ENCODE measurements around the gene PEMT.

Gene PEMT

DNA sequence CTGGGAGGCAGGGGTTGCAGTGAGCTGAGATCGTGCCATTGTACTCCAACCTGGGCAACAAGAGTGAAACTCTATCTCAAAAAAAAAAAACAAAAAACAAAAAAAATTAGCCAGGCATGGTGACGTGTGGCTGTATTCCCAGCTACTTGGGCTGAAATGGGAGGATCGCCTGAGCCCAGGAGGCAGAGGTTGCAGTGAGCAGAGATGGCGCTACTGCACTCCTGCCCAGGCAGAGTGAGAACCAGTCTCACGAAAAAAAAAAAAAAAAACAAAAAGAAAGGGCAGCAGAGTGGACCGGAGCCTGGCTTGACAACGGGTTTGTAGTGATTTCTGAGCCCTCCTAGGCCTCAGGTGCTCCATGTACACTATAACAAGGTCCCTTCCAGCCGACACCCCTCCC lies 33.1 kb downstream of the PEMT start:
- no peak overlapping the region for H3K27ac ChIP-seq (ENCODE audit: low read length)
- no peaks in the 10 kb centered on the region for H3K4me1 ChIP-seq (ENCODE audit: insufficient read depth, low read length)
- no peaks in the 10 kb centered on the region for H3K36me3 ChIP-seq (ENCODE audit: insufficient read depth, low read depth, low read length)
- no peaks in the 10 kb centered on the region for H3K9me3 ChIP-seq (ENCODE audit: insufficient read depth, low read depth, low read length)
- no peak overlapping the region for H3K9ac ChIP-seq (ENCODE audit: low read depth, low read length)
- H3K4me3 ChIP-seq (ENCODE audit: low read length): no peak overlapping the region
- no peaks in the 10 kb centered on the region for H3K27me3 ChIP-seq (ENCODE audit: insufficient read depth, low read length)

DNA sequence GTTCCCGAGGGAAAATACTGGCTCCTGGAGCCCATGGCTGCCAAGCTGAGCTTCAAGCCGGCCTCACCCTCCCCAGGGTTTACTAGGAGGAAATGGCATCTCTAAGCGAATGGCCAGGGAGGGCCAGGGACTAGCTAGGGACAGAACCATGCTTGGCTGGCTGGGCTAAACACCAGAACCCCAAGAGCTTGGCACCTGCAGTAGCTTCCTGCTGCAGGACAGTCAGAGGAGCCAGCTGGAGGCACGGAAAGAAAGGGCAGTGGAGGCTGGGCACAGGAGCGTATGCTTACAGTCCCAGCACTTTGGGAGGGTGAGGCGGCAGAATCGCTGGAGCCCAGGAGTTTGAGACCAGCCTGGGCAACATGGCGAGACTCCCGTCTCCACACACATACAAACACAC lies 33.7 kb downstream of the PEMT start:
- Histone ChIP-seq H3K27ac (ENCODE audit: low read length) (no peak overlapping the region), H3K4me1 (ENCODE audit: insufficient read depth, low read length) (no peaks in the 10 kb centered on the region), H3K9me3 (ENCODE audit: insufficient read depth, low read depth, low read length) (no peaks in the 10 kb centered on the region), H3K4me3 (ENCODE audit: low read length) (no peak overlapping the region), H3K27me3 (ENCODE audit: insufficient read depth, low read length) (no peaks in the 10 kb centered on the region), H3K36me3 (ENCODE audit: insufficient read depth, low read depth, low read length) (no peaks in the 10 kb centered on the region), H3K9ac (ENCODE audit: low read depth, low read length) (no peak overlapping the region)

DNA sequence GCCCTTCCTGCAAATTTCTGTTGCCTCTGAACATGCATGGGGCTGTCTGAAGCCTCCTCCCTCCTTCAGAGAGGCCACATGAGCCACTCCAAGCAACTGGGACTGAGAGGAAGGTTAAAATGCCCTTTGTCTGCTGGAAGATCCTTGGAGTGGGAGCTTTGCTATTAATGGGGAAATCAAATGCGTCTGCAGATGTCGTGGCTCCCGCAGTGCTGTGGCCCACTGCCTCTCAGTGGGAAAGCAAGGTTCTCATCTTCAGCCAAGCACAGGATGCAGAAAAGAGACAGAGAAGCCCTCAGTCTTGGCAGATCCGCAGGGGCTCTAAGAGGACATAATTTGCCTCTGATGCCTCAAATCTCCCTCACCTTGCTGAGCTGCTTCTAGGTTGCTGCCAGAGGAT lies 34.8 kb downstream of the PEMT start:
- no peaks in the 10 kb centered on the region for H3K36me3 ChIP-seq (ENCODE audit: insufficient read depth, low read depth, low read length)
- H3K27me3 ChIP-seq (ENCODE audit: insufficient read depth, low read length): no peaks in the 10 kb centered on the region
- no peaks in the 10 kb centered on the region for H3K4me1 ChIP-seq (ENCODE audit: insufficient read depth, low read length)
- H3K9me3 ChIP-seq (ENCODE audit: insufficient read depth, low read depth, low read length): no peaks in the 10 kb centered on the region
- H3K27ac ChIP-seq (ENCODE audit: low read length): no peak overlapping the region
- no peak overlapping the region for H3K4me3 ChIP-seq (ENCODE audit: low read length)
- H3K9ac ChIP-seq (ENCODE audit: low read depth, low read length): no peak overlapping the region

DNA sequence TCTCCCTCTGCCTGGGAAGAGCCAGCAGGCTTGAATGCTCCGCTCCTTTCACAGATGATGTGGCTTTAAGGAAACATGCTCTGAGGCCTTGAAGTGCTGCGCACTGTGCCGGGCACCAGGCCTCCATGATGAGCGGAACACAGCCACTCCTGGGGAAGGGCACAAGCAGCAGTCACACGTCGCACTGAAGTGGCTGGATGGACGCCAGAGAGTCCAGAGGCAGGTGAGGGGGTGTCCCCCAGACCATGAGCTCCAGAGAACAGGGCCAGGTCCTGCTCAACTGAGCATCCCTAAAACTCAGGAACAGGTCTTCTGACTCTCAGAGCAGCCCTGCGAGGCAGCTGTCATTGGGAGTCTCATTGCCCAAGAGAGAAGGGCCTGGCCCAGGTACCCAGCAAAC lies 35.6 kb downstream of the PEMT start:
- Histone ChIP-seq H3K9ac (ENCODE audit: low read depth, low read length) (no peak overlapping the region; the same call in 1 of the 2 replicates), H3K27me3 (ENCODE audit: insufficient read depth, low read length) (no peaks in the 10 kb centered on the region), H3K36me3 (ENCODE audit: insufficient read depth, low read depth, low read length) (no peaks in the 10 kb centered on the region), H3K27ac (ENCODE audit: low read length) (no peak overlapping the region), H3K4me3 (ENCODE audit: low read length) (no peak overlapping the region), H3K4me1 (ENCODE audit: insufficient read depth, low read length) (no peaks in the 10 kb centered on the region), H3K9me3 (ENCODE audit: insufficient read depth, low read depth, low read length) (no peaks in the 10 kb centered on the region)

DNA sequence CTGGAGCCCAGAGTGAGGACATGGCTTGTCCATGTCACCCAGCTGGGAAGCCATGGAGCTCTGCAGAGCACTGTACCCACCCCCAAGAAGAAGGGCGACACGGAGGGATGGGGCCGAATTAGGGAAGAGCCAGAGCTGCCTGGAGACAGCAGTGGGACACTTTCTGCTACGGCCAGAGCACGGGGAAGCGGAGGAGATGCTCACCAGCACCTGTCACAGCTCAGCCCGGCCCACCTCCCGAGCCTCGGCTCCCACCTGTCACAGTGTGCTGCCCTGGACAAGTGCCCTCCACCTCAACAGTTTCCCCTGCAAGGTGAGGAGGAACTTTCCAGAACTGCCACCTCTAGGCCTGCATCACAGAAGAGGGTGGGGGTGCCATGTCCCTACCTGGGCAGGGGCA lies 36.4 kb downstream of the PEMT start:
- no peak overlapping the region for H3K27ac ChIP-seq (ENCODE audit: low read length)
- H3K9ac ChIP-seq (ENCODE audit: low read depth, low read length): no peak overlapping the region
- H3K4me3 ChIP-seq (ENCODE audit: low read length): no peak overlapping the region
- no peaks in the 10 kb centered on the region for H3K4me1 ChIP-seq (ENCODE audit: insufficient read depth, low read length)
- no peaks in the 10 kb centered on the region for H3K9me3 ChIP-seq (ENCODE audit: insufficient read depth, low read depth, low read length)
- H3K36me3 ChIP-seq (ENCODE audit: insufficient read depth, low read depth, low read length): no peaks in the 10 kb centered on the region
- no peaks in the 10 kb centered on the region for H3K27me3 ChIP-seq (ENCODE audit: insufficient read depth, low read length)

DNA sequence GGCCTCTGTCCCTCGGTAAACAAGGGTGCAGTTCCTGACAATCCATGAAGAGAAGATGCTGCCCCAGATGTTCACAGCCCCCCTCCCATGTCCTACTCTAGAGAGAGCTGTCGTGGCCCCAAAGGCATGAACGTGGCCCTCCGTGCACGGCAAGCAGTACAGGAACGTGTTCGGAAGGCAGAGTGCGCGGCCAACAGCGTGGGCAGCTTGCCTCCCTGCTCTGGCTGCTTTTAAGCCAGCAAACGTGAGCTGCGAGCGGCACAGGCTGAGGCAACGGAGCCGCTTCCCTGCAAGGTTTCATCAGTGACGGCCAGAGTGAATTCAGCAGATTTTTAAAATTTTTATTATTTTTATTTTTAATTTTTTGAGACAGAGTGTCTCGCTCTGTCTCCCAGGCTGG lies 37.2 kb downstream of the PEMT start:
- H3K9me3 ChIP-seq (ENCODE audit: insufficient read depth, low read depth, low read length): no peaks in the 10 kb centered on the region
- no peak overlapping the region for H3K4me3 ChIP-seq (ENCODE audit: low read length)
- H3K27me3 ChIP-seq (ENCODE audit: insufficient read depth, low read length): no peaks in the 10 kb centered on the region
- H3K4me1 ChIP-seq (ENCODE audit: insufficient read depth, low read length): no peaks in the 10 kb centered on the region
- no peak overlapping the region for H3K27ac ChIP-seq (ENCODE audit: low read length)
- no peak overlapping the region for H3K9ac ChIP-seq (ENCODE audit: low read depth, low read length)
- no peaks in the 10 kb centered on the region for H3K36me3 ChIP-seq (ENCODE audit: insufficient read depth, low read depth, low read length)

DNA sequence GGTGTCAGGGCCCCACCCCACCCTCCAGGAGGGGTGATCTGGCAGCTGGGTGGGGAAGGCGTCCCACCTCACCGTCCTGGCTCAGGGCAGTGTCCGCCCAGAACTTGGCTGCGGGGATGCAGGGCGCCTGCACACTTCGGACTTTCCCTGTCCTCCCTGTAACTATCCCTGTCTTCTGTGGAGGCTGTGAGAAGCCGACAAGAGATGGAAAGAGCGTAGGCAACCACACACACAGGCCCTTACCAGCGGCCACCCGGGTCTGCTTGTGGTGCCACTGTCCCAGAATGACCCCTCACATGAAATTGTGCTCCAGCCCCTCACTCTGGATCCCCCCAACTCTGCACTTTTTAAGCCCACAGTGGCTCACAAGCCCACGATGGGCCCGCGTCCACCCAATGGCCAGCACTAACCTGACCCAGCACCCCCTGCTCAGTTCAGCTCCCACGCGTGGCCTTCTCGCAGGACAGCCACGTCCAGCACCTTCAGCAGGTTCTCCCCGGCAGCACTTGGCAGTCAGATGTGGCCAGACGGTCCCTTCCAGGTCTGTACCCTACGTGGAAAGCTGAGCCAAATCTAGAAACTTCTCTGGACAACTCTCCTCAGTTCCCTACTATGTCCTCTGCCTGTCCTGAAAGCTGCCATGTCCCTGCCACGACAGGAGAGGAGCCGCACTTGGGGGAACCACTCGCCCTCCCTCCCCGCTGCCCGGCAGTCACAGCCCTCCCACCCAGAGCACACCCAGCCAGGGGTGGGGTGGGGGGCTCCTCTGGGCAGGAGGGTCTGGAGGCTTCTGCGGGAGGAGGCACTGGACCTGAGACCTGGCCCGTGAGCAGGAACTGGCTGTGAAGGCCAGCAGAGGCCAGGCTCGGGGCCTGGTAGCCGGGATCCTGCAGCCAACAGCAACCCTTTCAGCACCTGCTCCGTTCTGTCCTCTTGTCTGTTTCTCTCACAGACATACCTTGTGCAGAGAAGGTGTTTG lies 38.0 kb downstream of the PEMT start:
- H3K27me3 ChIP-seq (ENCODE audit: insufficient read depth, low read length): no peaks in the 10 kb centered on the region
- H3K4me1 ChIP-seq (ENCODE audit: insufficient read depth, low read length): no peaks in the 10 kb centered on the region
- no peak overlapping the region for H3K4me3 ChIP-seq (ENCODE audit: low read length)
- no peak overlapping the region; the same call in 1 of the 2 replicates for H3K9ac ChIP-seq (ENCODE audit: low read depth, low read length)
- H3K36me3 ChIP-seq (ENCODE audit: insufficient read depth, low read depth, low read length): no peaks in the 10 kb centered on the region
- H3K27ac ChIP-seq (ENCODE audit: low read length): no peak overlapping the region
- H3K9me3 ChIP-seq (ENCODE audit: insufficient read depth, low read depth, low read length): no peaks in the 10 kb centered on the region

DNA sequence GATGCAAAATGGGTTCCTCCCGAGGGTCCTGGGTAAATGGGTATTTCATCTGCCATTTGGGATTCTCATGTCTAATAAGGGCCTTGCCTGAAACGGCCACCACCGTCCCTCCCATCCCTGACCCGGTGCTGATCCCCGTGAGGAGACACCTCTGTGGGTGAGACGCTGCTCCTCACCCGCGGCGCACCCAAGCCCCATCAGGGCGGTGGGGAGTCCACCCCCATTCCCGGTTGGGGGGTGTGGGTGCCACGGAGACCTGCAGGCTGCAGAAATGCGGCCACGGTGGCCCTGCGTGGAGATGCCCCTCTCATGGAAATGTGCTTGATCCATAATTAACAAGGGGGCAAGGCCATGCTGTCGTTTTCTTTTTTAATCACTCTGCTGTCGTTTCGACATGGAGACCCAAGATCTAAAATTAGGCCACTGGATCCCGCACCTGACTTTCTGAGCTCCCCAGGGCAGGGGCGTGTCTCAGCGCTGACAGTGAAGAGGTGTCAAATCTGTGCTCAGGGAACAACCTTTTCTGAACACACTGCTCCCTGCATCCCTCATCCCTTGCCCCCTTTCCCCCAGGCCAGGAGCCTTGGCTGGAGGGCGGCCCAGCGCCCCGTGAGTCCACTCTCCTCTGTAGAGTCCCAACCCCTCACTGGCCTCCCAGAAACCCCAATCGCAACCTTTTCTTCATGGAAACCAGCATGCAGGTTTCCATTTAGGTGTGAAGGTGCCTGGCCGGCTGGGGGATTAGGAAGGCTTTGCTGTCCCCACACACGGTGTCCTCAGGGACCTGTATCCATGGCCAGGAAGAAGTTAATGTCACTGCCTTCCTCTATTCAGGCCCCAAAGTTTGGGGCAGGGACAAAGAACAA lies 38.9 kb downstream of the PEMT start:
- Histone ChIP-seq H3K27me3 (ENCODE audit: insufficient read depth, low read length) (no peaks in the 10 kb centered on the region), H3K36me3 (ENCODE audit: insufficient read depth, low read depth, low read length) (no peaks in the 10 kb centered on the region), H3K9me3 (ENCODE audit: insufficient read depth, low read depth, low read length) (no peaks in the 10 kb centered on the region), H3K9ac (ENCODE audit: low read depth, low read length) (no peak overlapping the region; the same call in 1 of the 2 replicates), H3K27ac (ENCODE audit: low read length) (no peak overlapping the region), H3K4me1 (ENCODE audit: insufficient read depth, low read length) (no peaks in the 10 kb centered on the region), H3K4me3 (ENCODE audit: low read length) (no peak overlapping the region)

DNA sequence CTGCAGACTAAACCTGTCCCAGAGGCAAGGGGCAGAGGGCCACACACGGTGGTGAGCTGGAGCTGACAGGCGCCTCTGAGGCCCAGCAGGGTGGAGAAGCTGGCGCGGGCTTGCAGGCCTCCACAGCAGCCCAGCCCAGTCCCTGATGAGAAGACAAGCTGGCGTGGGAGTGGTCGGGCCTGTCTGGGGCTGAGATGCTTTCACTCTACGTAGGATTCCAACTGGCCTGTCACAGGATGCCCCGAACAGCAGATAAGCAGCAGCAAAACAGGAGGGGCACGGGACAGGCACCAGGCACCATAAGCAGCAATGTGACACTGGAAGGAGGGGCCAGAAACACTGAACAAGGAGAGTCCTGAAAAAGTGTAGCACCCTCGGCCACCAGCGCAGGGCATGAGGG lies 40.1 kb downstream of the PEMT start:
- H3K36me3 ChIP-seq (ENCODE audit: insufficient read depth, low read depth, low read length): no peaks in the 10 kb centered on the region
- no peaks in the 10 kb centered on the region for H3K9me3 ChIP-seq (ENCODE audit: insufficient read depth, low read depth, low read length)
- H3K4me3 ChIP-seq (ENCODE audit: low read length): no peak overlapping the region
- H3K4me1 ChIP-seq (ENCODE audit: insufficient read depth, low read length): no peaks in the 10 kb centered on the region
- no peak overlapping the region for H3K27ac ChIP-seq (ENCODE audit: low read length)
- H3K9ac ChIP-seq (ENCODE audit: low read depth, low read length): no peak overlapping the region
- H3K27me3 ChIP-seq (ENCODE audit: insufficient read depth, low read length): no peaks in the 10 kb centered on the region

DNA sequence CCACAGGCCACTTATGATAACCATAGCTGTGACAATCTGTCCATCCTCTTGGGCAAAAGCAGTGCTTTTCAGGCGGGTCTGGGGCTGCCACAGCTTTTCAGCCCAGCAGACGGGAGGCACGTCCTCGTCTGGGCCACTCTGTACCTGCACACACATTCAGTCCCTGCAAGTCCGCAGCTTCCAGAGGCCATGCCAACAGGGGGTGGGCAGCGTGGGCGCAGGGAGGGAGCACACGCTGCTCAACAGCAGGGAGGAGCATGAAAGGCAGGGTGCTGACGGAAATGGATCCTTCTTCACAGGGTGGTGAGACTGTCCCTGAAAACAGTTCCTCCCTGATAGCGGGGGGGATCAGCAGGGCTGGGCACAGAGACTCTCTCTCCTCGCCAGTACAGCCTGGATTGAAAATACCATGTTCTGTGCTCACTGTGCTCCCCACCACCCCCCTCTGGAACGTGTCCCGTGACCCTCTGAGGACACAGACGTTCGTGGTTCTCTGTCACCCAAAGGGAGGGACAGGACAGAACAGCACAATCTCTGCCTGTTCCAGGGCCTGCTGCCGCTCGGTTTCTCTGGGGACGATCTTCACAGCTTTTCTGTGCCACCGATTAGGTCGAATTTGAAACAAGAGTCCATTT lies 41.7 kb downstream of the PEMT start:
- Histone ChIP-seq H3K27ac (ENCODE audit: low read length) (no peak overlapping the region), H3K36me3 (ENCODE audit: insufficient read depth, low read depth, low read length) (no peaks in the 10 kb centered on the region), H3K9me3 (ENCODE audit: insufficient read depth, low read depth, low read length) (no peaks in the 10 kb centered on the region)

DNA sequence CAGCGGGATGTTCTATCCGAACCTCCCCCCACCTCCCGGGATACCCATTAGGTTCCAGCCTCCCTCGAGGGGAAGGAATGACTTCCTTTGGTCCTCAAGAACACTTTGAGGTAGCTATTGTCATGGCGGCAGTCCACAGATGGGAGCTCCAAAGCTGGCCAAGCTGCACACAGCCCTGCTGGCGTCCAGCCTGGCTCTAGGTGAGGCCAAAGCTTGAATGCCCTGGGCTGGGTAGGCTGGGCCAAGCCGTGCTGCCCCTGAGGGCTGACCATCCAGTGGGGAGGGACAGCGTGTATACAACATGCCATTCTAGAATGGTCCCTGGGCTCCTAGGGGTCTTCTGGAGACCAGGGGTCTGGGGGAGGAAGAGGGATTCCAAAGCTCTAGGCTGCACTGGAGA lies 43.5 kb downstream of the PEMT start:
- no peak overlapping the region for H3K27ac ChIP-seq (ENCODE audit: low read length)
- no peak overlapping the region for H3K9ac ChIP-seq (ENCODE audit: low read depth, low read length)
- H3K4me3 ChIP-seq (ENCODE audit: low read length): no peak overlapping the region
- no peaks in the 10 kb centered on the region for H3K9me3 ChIP-seq (ENCODE audit: insufficient read depth, low read depth, low read length)
- no peaks in the 10 kb centered on the region for H3K27me3 ChIP-seq (ENCODE audit: insufficient read depth, low read length)
- H3K4me1 ChIP-seq (ENCODE audit: insufficient read depth, low read length): no peaks in the 10 kb centered on the region
- H3K36me3 ChIP-seq (ENCODE audit: insufficient read depth, low read depth, low read length): no peaks in the 10 kb centered on the region

More for the DNA sequence above, 41.7 kb downstream of the PEMT start:
- no peaks in the 10 kb centered on the region for H3K27me3 ChIP-seq (ENCODE audit: insufficient read depth, low read length)
- H3K4me3 ChIP-seq (ENCODE audit: low read length): no peak overlapping the region
- H3K9ac ChIP-seq (ENCODE audit: low read depth, low read length): no peak overlapping the region
- no peaks in the 10 kb centered on the region for H3K4me1 ChIP-seq (ENCODE audit: insufficient read depth, low read length)
